ENCODE data around the gene ZNF44. TPM values are rescaled to one million over a fixed set of nuclear protein-coding genes. Genes with fewer than 3 reads are reported as not detected.
"Not testable (repeated sequence)": the region's sequence is repeated elsewhere in the genome, so short reads cannot be mapped to it uniquely, and the experiment has no call there.

The ZNF44 gene
- total and polyA plus RNA-seq, 9 donors = 9.0 to 33.3 (median 15.5) TPM

DNA sequence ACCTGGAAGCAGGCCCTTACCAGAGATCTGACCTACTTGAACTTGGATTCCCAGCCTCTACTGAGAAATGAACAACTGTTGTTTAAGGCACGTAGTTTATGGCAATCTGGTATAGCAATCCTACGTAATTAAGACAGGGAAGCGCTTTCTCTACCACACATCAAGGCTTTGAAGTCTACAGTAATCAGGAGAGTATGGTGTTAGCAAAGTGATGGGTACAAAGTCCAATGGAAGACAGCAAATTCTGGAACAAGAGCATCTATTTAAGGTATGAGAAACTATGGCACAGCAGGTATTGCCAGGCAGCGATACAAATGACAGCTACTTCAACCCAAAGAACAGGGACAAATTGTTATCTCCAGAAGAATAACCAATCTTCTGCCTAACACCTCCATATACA is 35.7 kb upstream of the ZNF44 start:
- peaks cover 5% of the 10 kb centered on the region for H3K4me1 ChIP-seq (ENCODE audit: insufficient read depth)
- H3K4me3 ChIP-seq = no peak overlapping the region
- 95 to 96% (median 95%) methylated on average over 4 of the region's 4 CpGs for WGBS, 3 donors
- no peaks in the 10 kb centered on the region for H3K9me3 ChIP-seq
- H3K27ac ChIP-seq = no peak overlapping the region
- intact Hi-C loops (cut with DNase I) = no loop called here
- TF ChIP-seq POLR2A (IDR thresholded peaks at IDR 0.05) (no peak), CTCF (IDR thresholded peaks at IDR 0.05) (no peak), EP300 (IDR thresholded peaks at IDR 0.05) (no peak)
- H3K27me3 ChIP-seq = no peaks in the 10 kb centered on the region
- DNase-seq = no peak
- H3K36me3 ChIP-seq = no peaks in the 10 kb centered on the region

DNA sequence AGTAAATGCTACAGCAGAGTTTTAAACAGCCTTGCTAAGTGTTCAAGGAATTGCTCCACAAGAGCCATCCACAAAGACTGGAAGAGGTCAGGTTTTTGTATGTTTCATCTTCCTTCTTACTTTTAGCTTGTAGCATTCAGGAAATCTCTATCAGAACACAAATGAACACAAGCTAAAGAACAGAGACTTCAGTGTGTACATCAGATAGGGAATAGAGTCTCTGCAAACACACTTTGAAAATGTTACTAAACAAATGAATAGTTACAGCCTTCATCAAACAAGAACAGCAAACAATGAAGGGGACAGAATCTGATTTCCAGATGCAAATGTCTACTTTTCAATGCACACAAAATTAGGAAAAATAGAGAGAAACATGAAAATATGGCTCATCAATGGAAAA is 31.0 kb upstream of the ZNF44 start:
- no peaks in the 10 kb centered on the region for H3K27me3 ChIP-seq
- no peak for TF ChIP-seq POLR2A (IDR thresholded peaks at IDR 0.05)
- TF ChIP-seq CTCF (IDR thresholded peaks at IDR 0.05) = no peak
- TF ChIP-seq EP300 (IDR thresholded peaks at IDR 0.05) = no peak
- no peak overlapping the region for H3K4me3 ChIP-seq
- no peaks in the 10 kb centered on the region for H3K36me3 ChIP-seq
- H3K9me3 ChIP-seq = no peaks in the 10 kb centered on the region
- intact Hi-C loops (cut with DNase I) = no loop called here
- no peak overlapping the region for H3K27ac ChIP-seq
- no peak for DNase-seq
- H3K4me1 ChIP-seq (ENCODE audit: insufficient read depth) = no peaks in the 10 kb centered on the region

DNA sequence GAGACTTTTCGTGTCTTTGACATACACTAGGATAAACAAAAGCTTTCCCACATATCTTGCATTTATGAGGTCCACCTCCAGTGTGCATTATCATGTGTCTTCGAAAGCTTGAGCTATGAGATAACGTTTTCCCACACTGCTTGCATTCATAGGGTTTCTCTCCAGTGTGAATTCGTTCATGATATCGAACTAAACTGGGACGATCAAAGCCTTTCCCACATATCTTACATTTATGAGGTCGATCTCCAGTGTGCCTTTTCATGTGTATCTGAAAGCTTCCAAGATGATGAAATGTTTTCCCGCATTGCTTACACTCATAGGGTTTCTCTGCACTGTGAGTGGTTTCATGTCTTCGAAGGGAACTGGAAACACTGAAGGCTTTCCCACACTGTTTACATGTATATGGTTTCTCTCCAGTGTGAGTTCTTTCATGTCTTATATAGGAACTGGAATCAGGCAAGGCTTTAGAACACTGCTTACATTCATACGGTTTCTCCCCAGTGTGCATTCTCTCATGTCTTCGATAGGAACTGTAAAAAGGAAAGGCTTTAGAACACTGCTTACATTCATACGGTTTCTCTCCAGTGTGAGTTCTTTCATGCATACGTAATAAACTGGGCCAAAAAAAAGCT is 24.2 kb upstream of the ZNF44 start:
- Histone ChIP-seq H3K36me3 (no peaks in the 10 kb centered on the region), H3K9me3 (no peaks in the 10 kb centered on the region), H3K4me1 (ENCODE audit: insufficient read depth) (no peaks in the 10 kb centered on the region), H3K27ac (no peak overlapping the region), H3K27me3 (no peaks in the 10 kb centered on the region), H3K4me3 (no peak overlapping the region)
- TF ChIP-seq POLR2A (IDR thresholded peaks at IDR 0.05) (no peak), CTCF (IDR thresholded peaks at IDR 0.05) (no peak), EP300 (IDR thresholded peaks at IDR 0.05) (no peak)
- no peak for DNase-seq
- intact Hi-C loops (cut with DNase I) = no loop called here
- WGBS, 3 donors = 96 to 97% (median 97%) methylated on average over 13 of the region's 13 CpGs

GRCh38 chr19:12314553-12314952 is 19.9 kb upstream of the ZNF44 start:
- no peaks in the 10 kb centered on the region for H3K36me3 ChIP-seq
- no peaks in the 10 kb centered on the region for H3K9me3 ChIP-seq
- H3K27me3 ChIP-seq = no peaks in the 10 kb centered on the region
- no peaks in the 10 kb centered on the region for H3K4me1 ChIP-seq (ENCODE audit: insufficient read depth)
- 65 to 81% (median 69%) methylated on average over 7 of the region's 7 CpGs for WGBS, 3 donors
- intact Hi-C loops (cut with DNase I) = no loop called here
- no peak overlapping the region for H3K27ac ChIP-seq
- no peak for TF ChIP-seq CTCF (IDR thresholded peaks at IDR 0.05)
- TF ChIP-seq EP300 (IDR thresholded peaks at IDR 0.05) = no peak
- H3K4me3 ChIP-seq = no peak overlapping the region
- DNase-seq = no peak

DNA sequence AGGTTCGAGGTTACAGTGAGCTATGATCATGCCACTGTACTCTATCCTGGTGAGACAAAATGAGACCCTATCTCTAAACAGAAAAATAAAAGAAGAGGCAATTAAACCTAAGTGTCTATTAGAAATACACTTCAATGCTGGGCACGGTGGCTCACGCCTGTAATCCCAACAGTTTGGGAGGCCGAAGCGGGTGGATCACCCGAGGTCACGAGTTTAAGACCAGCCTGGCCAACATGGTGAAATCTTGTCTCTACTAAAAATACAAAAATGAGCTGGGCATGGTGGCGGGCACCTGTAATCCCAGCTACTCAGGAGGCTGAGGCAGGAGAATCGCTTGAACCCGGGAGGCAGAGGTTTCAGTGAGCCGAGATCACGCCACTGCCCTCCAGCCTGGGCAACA is 14.2 kb upstream of the ZNF44 start:
- not testable (repeated sequence) for H3K27ac ChIP-seq; H3K9me3 ChIP-seq; H3K4me3 ChIP-seq; H3K4me1 ChIP-seq (ENCODE audit: insufficient read depth); DNase-seq; H3K27me3 ChIP-seq; H3K36me3 ChIP-seq
- intact Hi-C loops (cut with DNase I) = loop anchor here in 1 of 4 donors (1.0 kb wide), 1 partner anchor 31 kb away; no protein-coding TSS in a partner anchor
- 94 to 98% (median 97%) methylated on average over 12 of the region's 12 CpGs for WGBS, 3 donors
